ENCODE results near the gene PHF21A.

Gene PHF21A

DNA sequence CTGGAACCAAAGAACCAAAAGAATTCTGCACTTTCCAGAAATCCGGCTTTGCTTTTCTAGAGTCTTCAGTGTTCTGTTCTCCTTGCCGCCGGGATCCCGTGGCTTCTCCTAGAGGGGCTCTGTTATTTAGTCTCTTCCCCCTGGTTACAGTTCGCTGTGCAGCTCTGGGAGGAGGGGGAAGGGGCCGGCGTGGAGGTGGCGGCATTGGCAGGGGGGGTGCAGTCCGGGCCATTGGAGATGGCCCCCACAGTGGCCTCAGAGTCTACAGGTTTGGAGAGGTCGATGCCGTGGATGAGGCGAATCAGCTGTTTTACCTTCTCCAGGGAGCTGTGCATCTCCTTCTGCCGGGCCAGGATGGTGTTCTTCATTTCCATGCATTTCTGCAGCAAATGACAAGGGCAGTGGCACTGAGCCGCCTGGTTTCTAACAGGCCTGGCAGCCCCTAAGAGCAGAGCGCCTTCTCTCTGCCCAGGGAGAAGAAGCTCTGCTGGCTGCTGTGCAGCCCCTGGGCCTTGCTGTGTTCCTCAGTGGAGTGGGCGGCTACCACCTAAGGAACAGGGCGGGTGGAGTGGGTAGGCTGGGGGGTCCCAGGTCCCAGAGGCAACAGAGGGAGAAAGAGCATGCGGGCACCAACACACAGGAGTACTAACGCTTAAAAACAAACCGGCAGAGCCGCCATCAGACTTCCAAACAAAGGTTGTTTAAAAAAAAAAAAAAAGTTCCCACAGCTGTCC is 187.2 kb downstream of the PHF21A start:
- TF ChIP-seq CTCF (IDR thresholded peaks at IDR 0.05): no peak
- Mint-ChIP-seq H3K27ac (no peak overlapping the region), H3K27me3 (ENCODE audit: low read depth, poor library complexity) (peaks cover 6% of the 10 kb centered on the region), H3K4me1 (peaks cover 44% of the 10 kb centered on the region), H3K9me3 (no peaks in the 10 kb centered on the region), H3K4me3 (no peak overlapping the region), H3K36me3 (ENCODE audit: low read depth) (peaks cover 50% of the 10 kb centered on the region)
- DNase-seq: no peak

- H3K9me3 Mint-ChIP-seq: no peaks in the 10 kb centered on the region
- TF ChIP-seq CTCF (IDR thresholded peaks at IDR 0.05): no peak
- H3K4me3 Mint-ChIP-seq: no peak overlapping the region
- H3K27me3 Mint-ChIP-seq (ENCODE audit: low read depth, poor library complexity): peaks cover 6% of the 10 kb centered on the region
- peak overlapping the region; percentile 61 for H3K27ac Mint-ChIP-seq
- H3K36me3 Mint-ChIP-seq (ENCODE audit: low read depth): peaks cover 47% of the 10 kb centered on the region
- peaks cover 41% of the 10 kb centered on the region for H3K4me1 Mint-ChIP-seq
- no peak for DNase-seq
Measured at GRCh38 chr11:45933131-45933831, 188.0 kb downstream of the PHF21A start.

DNA sequence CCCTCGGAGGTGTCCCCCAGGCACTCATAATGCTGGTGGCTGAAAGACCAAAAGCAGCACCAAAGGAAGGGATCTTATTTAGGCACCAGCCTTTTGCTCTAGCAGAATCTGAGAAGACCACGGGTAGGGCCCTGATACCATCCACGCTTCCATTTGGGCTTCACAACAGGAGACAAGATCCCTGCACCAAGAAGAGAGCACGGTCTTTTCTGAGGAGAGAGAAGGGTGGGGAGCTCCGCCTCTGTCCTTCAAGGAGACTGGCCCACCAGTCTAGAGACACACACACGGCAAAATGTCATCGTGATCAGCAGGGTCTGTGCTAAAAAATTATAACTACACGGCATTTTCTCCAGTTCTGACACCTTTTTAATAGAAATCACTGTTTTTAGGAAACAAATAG is 189.0 kb downstream of the PHF21A start:
- Mint-ChIP-seq H3K27ac (no peak overlapping the region), H3K36me3 (ENCODE audit: low read depth) (peaks cover 41% of the 10 kb centered on the region), H3K4me3 (no peak overlapping the region), H3K4me1 (peaks cover 41% of the 10 kb centered on the region), H3K27me3 (ENCODE audit: low read depth, poor library complexity) (peaks cover 6% of the 10 kb centered on the region), H3K9me3 (no peaks in the 10 kb centered on the region)
- DNase-seq: no peak
- no peak for TF ChIP-seq CTCF (IDR thresholded peaks at IDR 0.05)

- H3K9me3 Mint-ChIP-seq: no peaks in the 10 kb centered on the region
- H3K4me1 Mint-ChIP-seq: peaks cover 41% of the 10 kb centered on the region
- peaks cover 37% of the 10 kb centered on the region for H3K36me3 Mint-ChIP-seq (ENCODE audit: low read depth)
- peak overlapping the region; percentile 65 for H3K27ac Mint-ChIP-seq
- no peak overlapping the region for H3K4me3 Mint-ChIP-seq
- H3K27me3 Mint-ChIP-seq (ENCODE audit: low read depth, poor library complexity): peaks cover 6% of the 10 kb centered on the region
- no peak for DNase-seq
- TF ChIP-seq CTCF (IDR thresholded peaks at IDR 0.05): no peak
Measured at GRCh38 chr11:45931739-45932138, 189.5 kb downstream of the PHF21A start.

- Mint-ChIP-seq H3K4me3 (no peak overlapping the region), H3K27me3 (ENCODE audit: low read depth, poor library complexity) (peaks cover 11% of the 10 kb centered on the region)
Measured at GRCh38 chr11:45930951-45931570, 190.2 kb downstream of the PHF21A start.

More at GRCh38 chr11:45930951-45931570, 190.2 kb downstream of the PHF21A start:
- peaks cover 33% of the 10 kb centered on the region for H3K36me3 Mint-ChIP-seq (ENCODE audit: low read depth)
- DNase-seq: no peak
- H3K9me3 Mint-ChIP-seq: no peaks in the 10 kb centered on the region
- H3K4me1 Mint-ChIP-seq: peaks cover 41% of the 10 kb centered on the region
- no peak for TF ChIP-seq CTCF (IDR thresholded peaks at IDR 0.05)
- peak overlapping the region; percentile 65 for H3K27ac Mint-ChIP-seq

Data from nephron progenitor cell (in vitro differentiated cells).